Lung microvascular endothelial cell (primary cell): ENCODE results near the gene C9orf85. TPM values are rescaled to one million over a fixed set of nuclear protein-coding genes. Genes with fewer than 3 reads are reported as not detected.
"Not testable (repeated sequence)": the region's sequence is repeated elsewhere in the genome, so short reads cannot be mapped to it uniquely, and the experiment has no call there.

Experiments used
- DNase-seq, 2 donors: peaks; one replicate each; pipeline versions ENCODE4 v3.0.0 to v3.0.0-alpha.2; 2010; ENCODE audit warnings: low read depth in 2 of 2
- total RNA-seq: library from RNA; depleted of rRNA; stranded (reverse); fragments of >200 nt; gene quantifications from 2 replicates; pipeline ENCODE4 v1.2.1, GENCODE V29; 2014

C9orf85 gene, protein sequence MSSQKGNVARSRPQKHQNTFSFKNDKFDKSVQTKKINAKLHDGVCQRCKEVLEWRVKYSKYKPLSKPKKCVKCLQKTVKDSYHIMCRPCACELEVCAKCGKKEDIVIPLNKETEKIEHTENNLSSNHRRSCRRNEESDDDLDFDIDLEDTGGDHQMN
- 11.9 and 12.4 TPM in 2 replicates for total RNA-seq

DNA sequence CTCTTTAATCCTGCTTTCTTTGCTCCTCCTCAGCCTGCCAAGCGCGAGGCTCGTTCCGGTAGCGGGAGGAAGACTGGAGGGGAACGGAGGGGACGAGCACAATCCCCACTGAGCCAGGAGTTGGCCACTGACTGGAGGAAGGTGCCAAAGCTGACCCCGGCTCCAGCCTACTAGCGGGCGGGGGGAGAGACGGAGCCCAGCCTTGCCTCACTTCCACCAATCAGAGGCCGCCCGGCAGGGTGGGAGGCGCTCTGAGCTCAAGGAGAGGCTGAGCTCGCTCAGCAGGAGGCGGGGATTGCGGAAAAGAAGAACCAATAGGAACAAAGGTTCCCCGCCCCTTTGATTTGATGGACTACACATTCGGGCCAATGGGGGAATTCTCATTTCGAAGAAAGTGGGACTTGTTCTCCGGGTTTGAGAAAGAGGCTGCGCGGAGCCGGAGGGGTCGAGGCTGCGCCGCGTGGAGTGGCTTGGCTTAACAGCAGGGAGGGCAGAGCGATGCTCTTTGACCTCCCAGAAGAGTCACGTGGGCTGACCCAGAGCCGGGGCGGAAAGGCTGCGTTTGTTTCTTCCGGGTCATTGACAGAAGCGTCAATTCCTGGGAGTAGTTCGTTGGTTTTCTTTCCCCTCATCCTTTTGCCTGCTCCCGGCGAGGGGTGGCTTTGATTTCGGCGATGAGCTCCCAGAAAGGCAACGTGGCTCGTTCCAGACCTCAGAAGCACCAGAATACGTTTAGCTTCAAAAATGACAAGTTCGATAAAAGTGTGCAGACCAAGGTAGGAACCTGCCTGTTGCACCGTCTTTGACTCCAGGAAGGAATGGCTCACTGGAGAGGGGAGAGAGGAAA is at the start of gene C9orf85, which contains the start of gene ABHD17B:
Gene C9orf85 (plus strand): TSS at position 579 of the 847 bp plus-strand sequence. CDS start 96 bp downstream, at position 675.
Gene ABHD17B (minus strand): TSS at position 133 of the 847 bp plus-strand sequence. CDS start 36,113 bp downstream, outside the sequence.
- peak; percentile 99 for DNase-seq

DNA sequence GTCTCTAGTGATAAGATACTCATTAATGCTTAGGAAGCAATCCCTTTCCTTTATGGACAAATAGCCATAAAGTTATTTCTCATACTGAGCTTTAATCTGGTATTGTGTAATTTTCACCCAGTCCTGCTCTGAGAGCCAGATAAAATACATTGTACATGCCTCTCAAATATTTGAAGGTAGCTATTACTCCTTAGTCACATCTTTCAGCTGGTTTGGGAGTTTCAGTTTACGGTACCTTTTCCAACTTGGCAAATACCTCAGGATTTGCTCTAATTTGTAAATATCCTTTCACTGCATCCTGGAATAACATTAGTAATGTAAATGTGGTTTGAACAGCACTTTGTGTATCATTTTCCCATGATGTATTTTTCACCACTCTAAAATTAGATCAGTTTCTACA is 47.8 kb upstream of the C9orf85 start:
- DNase-seq: peak; percentile 23 to 60

DNA sequence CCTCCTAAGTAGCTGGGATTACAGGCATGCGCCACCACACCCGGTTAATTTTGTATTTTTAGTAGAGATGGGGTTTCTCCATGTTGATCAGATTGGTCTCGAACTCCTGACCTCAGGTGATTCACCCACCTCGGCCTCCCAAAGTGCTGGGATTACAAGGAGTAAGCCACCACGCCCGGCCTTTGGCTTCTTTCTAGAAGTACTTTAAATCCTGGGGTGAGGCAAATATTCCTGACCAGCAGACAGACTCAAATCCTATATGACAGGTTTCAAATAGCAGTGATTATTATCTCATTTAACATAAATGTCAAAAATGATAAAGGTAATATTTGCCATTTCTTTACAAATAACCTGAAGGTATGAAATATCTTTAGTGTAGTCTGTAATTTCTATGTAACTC is 36.1 kb upstream of the C9orf85 start:
- DNase-seq: no peak

DNA sequence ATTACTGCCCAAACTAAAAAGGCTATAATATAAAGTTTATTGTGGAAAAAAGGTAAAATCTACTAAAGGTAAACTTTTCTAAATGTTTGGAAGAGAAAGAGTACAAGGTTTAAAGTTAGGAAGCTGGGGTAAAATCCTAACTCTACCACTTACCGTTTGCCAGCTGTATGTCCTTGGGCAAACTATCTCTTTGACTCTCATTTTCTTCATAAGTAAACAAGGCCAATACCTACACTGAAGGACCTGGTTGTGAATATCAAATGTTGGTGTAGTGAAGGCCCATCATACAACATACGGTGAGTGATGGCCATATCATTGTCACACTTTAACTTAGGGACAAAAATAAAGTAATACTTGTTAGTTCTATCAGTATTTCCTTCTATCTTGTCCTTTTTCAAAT is 35.3 kb upstream of the C9orf85 start:
- DNase-seq: no peak

DNA sequence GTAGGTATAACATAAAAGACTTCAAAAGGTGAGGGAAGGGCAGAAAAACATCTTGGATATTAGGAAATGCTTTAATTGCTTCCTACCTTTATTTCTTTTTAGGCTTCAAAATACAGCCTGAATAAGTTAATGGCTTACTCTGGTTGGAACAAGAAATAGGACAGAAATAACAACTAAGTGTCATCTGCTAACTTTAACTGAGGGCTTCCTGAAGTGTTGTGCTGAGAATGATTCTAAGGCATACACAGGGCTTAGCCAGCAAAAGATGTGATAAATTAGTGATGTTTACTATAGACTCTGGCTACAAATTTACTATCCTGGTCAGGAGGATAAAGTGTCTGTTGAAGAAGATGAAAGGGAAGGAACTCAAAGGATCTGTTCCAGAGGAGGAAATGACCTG is 34.6 kb upstream of the C9orf85 start:
- DNase-seq: no peak

DNA sequence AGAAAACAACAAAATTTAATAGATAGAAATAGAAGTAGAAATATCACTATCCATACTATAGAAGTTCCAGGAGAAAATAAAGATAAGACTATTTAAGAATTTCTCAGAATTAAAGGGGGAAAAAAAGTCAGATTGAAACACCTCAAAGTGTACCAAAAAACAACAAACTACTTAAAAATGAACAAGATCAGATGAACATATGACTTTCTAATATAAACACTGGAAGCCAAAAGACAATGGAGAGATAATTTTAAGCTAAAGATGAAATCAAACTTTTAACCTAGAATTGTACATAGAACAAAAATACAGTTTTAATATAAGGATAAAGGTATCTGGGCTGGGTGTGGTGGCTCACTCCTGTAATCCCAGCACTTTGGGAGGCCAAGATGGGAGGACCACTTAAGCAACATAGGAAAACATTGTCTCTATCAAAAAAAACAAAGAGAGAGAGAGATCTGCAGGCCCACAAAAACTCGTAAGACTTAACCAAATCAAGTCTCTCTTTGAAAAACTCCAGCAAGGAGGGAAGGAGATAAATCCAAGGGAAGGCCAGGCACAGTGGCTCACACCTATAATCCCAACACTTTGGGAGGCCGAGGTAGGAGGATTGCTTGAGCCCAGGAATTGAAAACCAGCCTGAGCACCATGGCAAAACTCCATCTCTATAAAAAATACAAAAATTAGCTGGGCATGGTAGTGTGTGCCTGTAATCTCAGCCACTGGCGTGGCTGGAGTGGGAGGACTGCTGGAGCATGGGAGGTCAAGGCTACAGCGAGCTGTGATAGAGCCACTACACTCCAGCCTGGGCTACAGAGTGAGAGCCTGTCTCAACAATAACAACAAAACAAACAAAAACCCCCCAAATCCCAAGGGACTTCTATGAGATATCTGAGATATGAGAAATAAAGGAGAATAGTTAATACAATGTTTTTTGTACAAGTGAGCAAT is 32.8 kb upstream of the C9orf85 start:
- DNase-seq: no peak

DNA sequence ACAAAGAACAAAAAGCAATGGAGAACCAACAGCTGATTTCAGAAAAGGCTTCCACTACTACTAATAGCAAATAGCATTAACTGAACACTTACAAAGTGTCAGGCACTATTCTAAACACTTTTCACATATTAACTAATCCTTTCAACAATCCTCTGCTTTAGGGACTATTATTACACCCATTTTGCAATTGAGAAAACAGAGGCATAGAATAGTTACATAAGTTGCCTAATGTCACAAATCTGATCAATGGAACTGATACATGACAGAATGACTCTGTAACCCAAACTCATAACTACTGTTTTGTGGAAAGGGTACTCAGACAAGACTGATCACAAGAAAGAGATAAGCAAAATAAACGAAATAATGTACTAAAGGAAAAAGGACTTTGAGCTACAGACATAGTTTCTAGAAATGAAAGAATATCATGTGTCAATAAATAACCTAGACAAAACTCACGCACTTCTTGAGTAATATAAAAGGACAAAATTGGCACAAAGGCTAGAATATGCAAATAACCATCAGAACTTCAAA is 31.7 kb upstream of the C9orf85 start:
- DNase-seq: no peak

DNA sequence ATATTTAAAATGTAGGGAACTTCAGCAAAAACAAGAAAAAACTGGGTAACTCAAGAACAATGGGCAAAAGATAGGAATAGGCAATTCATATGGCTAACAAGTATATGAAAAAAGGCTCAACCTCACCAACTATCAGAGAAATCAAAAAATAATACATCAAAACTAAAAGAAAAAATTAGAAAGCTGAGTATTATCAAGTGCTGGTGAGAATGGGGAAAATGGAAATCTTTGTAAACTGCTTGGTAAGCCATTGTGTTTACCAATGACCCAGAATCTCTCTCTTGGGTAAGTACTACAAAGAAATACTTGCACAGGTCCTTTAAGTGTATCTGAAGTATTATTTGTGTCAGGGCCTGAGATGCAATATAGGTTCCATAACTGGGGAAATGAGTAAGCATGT is 27.4 kb upstream of the C9orf85 start:
- no peak for DNase-seq

DNA sequence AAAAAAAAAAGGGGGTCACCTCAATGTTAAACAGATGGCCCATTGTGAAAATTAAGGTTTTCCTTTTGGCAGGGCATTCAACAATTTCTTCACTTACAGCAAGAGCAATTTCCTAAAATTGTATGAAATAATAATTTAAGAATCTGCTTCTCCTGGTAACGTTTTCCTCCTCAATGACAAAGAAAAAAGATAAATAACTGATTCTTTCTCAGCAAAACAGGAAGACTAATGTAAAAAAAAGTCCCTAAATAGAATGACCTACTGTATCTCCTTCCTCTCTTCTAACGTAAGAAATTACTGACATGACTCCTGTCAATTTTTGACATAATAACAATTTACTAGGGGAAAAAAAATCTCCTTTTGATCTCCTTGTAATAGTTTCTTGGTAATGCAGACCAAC is 26.0 kb upstream of the C9orf85 start:
- peak in 1 of 2 donors; percentile 56 for DNase-seq

DNA sequence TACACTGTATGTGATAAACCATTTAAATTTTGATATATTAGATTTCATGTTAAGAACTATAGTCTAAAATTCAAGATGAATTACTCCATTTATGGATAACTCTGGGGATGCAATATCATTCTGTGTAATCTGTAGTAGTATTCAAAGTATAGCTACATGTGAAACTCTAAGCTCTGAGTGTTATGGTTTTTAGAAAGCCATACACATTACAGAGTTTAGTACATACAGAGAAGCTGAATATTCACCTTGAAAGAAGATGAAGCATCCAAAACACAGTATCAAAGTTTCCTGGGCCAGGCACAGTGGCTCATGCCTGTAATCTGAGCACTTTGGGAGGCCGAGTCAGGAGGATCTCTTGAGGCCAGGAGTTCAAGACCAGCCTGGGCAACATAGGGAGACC is 25.4 kb upstream of the C9orf85 start:
- no peak for DNase-seq

DNA sequence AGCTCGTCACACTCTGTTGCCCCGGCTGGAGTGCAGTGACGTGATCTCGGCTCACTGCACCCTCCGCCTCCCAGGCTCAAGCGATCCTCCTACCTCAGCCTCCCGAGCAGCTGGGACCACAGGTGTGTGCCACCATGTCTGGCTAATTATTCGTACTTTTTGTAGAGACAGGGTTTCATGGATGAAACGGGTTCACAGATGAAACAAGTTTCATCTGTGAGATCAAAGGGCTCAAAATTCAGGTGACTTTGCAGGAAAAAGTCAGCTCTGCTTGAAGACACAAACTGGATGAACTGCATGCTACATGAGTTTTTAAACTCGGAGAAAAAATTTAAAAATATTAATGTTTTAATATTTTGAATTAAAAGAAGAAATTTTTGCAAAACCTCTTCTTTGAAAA is 24.9 kb upstream of the C9orf85 start:
- no peak for DNase-seq

DNA sequence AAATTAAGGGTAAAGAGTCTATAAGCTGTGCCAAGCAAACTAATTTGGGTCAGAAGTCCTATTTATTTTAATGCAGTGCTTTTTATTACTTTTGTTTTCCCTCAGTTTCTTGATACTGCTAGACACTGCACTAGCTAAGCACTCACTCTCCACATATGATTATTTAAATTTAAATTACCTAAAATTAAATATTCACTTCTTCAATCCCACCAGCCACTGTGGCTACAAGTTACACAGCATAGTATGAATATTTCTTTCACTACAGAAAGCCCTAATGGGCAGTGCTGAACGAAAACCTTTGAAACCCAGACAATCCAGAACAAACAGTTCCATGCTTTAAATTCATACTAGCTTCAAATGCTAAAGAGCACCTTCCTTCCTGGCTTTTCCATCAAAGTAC is 24.1 kb upstream of the C9orf85 start:
- DNase-seq: no peak

DNA sequence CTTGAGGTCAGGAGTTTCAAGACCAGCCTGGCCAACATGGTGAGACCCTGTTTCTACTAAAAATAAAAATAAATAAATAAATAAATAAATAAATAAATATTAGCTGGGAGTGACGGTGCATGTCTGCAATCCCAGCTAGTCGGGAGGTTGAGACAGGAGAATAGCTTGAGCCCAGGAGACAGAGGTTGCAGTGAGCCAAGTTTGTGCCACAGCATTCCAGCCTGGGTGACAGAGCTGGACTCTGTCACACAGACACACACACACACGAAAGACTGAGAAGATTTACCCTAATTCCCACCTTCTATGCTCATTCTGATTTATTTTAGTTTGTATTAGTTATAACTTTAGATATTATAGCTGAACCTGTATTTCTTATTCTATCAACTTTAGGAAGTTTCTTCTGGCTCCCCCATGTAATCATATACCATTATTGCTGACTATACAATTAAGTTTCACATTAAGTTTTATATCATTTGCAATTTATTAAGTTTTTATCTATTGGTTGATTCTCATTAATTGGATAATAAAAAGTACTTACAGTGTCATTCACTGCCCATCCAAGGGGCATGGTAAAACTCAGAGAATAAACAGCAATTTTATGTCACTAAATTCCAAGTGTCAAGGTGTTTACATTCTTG is 21.3 kb upstream of the C9orf85 start:
- no peak for DNase-seq

DNA sequence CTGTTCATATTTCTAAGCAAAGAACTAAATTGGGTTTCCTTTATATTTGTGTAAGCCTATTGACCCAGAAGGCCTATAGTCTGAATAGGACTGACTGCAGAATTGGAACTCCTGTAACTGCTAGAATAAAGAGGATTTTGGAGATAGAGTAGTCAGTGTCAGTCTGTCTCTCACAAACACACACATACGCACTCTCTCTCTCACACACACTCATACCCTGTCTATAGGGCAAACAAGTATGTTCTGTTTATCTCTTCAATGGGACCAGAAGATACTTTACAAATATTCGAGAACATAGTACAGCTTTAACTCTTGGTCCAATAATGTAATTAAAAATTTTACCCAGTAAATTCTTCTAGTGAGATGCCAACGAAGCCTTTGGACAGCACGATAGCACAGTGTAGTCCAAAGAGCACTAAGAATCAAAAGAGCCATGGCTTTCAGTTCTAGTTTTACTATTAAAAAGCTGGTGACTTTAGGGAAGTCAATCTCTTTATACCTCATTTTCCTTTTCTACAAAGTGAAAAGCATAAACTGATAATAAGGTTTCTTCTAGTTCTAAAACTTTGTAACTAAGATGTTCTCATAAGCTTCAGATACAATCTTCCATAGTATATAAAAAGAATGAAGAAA is 19.8 kb upstream of the C9orf85 start:
- DNase-seq: no peak

DNA sequence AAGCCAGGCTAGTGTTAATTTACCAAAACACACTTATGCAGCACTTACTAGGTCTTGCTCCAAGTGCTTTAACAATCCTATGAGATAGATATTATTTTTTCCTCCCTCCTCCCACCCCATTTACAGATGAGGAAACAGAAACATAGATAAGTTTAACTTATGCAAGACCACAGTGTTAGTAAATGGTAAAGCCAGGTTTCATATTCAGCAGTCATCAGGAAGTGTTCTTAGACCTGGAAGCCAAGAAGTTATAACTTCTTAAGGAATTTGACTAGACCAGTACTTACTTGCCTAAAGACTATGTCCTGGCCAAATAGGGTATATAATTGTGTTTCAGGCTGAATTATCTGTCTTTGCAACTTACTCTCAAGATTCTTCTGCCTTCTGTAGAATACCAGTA is 16.3 kb upstream of the C9orf85 start:
- peak in 1 of 2 donors; percentile 10 for DNase-seq

DNA sequence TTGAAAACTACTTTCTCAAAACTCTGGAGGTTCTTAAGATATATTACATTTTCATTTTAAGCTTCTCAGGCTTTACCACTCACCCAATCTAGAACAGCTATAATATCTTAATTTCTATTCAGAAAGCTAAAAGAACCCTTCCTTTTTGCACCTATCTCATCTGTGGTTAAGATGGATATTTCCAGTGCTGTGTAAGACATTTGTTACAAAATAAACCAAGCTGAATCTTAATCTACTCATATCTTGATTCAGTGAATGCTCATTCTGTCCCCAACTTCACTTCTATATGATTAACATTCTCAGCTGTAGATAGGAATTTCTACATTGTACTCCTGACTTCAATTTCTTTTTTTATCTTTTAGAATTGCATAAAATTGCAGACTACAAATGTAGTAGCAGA is 15.5 kb upstream of the C9orf85 start:
- DNase-seq: no peak

DNA sequence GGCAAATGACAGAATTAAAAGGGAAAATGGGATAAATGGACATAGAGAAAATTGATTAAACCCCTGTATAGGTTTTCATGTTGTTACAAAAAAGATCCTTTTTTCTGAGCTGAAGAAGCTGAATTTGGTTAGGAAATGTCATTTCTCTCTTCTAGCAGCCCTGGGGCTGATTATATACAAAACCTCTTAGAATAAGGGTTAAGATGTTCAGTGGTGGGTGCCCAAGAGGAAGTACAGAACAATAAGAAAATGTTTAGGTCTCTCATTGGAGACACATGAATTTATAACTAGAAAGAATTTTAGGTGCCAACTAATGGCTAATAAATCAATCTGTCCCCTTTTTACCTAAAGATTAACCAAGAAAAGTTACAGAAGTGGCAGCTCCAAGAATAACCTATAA is 14.7 kb upstream of the C9orf85 start:
- no peak for DNase-seq

DNA sequence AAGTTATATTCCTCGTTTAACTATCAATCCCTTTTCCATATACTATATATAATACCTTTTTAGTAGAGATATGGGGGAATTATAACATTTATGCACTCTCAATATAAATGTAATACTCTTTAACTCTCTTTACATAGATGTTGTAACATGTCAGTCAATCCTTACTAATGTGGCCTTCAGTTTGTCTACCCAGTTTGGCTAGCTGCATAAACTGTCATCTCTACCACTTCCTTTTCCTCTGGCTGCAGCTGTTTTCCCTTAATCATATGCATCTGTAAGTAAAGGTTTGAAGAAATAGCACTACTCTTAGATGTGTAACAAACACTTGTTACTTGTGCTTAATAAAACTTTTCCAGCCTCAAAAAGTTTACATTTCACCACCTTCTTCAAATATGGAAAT is 13.9 kb upstream of the C9orf85 start:
- peak; percentile 8 to 51 for DNase-seq

DNA sequence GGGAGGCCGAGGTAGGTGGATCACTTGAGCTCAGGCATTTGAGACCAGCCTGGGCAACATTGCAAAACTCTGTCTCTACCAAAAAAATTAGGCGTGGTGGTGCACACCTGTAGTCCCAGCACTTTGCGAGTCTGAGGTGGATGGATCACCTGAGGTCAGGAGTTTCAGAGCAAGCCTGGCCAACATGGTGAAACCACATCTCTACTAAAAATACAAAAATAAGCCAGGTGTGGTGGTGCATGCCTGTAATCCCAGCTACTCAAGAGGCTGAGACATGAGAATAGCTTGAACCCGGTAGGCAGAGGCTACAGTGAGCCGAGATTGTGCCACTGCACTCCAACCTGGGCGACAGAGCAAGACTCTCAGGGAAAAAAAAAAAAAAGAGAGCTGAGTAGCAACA is 12.7 kb upstream of the C9orf85 start:
- not testable (repeated sequence) for DNase-seq

DNA sequence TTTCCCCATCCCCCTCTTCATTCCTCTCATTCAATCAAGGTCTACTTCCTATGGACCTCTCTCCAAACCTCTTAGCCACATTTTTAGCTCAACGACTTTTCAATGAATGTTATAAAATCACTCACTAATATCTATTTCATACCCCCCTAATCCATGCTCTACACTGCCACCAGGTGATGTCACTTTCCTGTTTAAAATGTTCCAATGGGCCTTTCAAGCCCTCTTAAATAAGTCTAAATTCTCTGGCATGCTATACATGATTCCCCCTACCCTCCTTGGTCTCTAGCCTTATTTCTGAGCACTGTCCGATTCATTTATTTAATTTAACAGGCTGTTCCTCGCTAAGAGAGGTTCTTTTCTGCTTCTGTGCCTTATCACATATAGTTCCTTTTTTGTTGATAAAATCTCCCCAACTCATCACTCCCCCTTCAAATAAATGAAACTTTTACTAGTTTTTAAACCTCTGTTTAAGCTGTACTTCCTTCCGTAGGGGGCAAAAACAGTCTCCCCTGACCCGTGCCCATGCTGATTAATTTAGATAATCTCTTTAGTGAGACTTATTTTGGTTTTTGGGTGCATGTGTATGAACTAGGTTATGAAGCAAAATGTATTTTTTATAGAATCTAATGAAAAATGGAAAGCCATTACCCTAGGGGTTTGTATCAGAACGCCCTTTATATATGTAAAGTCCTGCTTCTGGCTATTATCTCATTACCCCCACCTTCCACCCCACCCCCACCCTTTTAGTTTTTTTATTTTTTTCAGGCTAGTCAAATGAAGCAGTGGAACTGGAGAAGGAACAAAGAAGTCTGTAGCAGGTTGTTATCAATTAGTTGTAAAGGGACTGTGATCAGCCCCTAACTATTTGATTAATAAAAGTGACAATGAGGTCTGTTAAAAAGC is 9.5 kb upstream of the C9orf85 start:
- no peak for DNase-seq
